ENCODE measurements around the gene CWF19L2.
"Not testable (repeated sequence)": the region's sequence is repeated elsewhere in the genome, so short reads cannot be mapped to it uniquely, and the experiment has no call there.

CWF19L2 gene

GRCh38 chr11:107430525-107430924, 27.1 kb downstream of the CWF19L2 start:
- no peak for FAIRE-seq

GRCh38 chr11:107427569-107428180, 29.9 kb downstream of the CWF19L2 start:
- no peak for FAIRE-seq

GRCh38 chr11:107413352-107413751, 44.3 kb downstream of the CWF19L2 start:
- no peak for FAIRE-seq

GRCh38 chr11:107408762-107409211, 48.8 kb downstream of the CWF19L2 start:
- FAIRE-seq: no peak

- no peak for FAIRE-seq
Measured at GRCh38 chr11:107405260-107405659, 52.4 kb downstream of the CWF19L2 start.

- FAIRE-seq: not testable (repeated sequence)
Measured at GRCh38 chr11:107401131-107401530, 56.5 kb downstream of the CWF19L2 start.

GRCh38 chr11:107397357-107397756, 60.3 kb downstream of the CWF19L2 start:
- FAIRE-seq: no peak

GRCh38 chr11:107392611-107393010, 65.0 kb downstream of the CWF19L2 start:
- FAIRE-seq: no peak

- not testable (repeated sequence) for FAIRE-seq
Measured at GRCh38 chr11:107390701-107391100, 66.9 kb downstream of the CWF19L2 start.

GRCh38 chr11:107387666-107388065, 70.0 kb downstream of the CWF19L2 start:
- FAIRE-seq: no peak

- no peak for FAIRE-seq
Measured at GRCh38 chr11:107385361-107385981, 72.2 kb downstream of the CWF19L2 start.

GRCh38 chr11:107384144-107384852, 73.3 kb downstream of the CWF19L2 start:
- FAIRE-seq: no peak

- FAIRE-seq: no peak
Measured at GRCh38 chr11:107372439-107372838, 85.2 kb downstream of the CWF19L2 start.

GRCh38 chr11:107370390-107370789, 87.2 kb downstream of the CWF19L2 start:
- FAIRE-seq: no peak

- FAIRE-seq: no peak
Measured at GRCh38 chr11:107359701-107360100, 97.9 kb downstream of the CWF19L2 start.

- no peak for FAIRE-seq
Measured at GRCh38 chr11:107357877-107358276, 99.7 kb downstream of the CWF19L2 start.

GRCh38 chr11:107354780-107355179, 102.8 kb downstream of the CWF19L2 start:
- no peak for FAIRE-seq

GRCh38 chr11:107337917-107338316, 119.7 kb downstream of the CWF19L2 start:
- FAIRE-seq: no peak

GRCh38 chr11:107331728-107332127, 125.9 kb downstream of the CWF19L2 start:
- FAIRE-seq: no peak

GRCh38 chr11:107329164-107329563, 128.5 kb downstream of the CWF19L2 start:
- no peak for FAIRE-seq

- no peak for FAIRE-seq
Measured at GRCh38 chr11:107316426-107316825, 141.2 kb downstream of the CWF19L2 start.

- no peak for FAIRE-seq
Measured at GRCh38 chr11:107307991-107308390, 149.6 kb downstream of the CWF19L2 start.

GRCh38 chr11:107301878-107302277, 155.7 kb downstream of the CWF19L2 start:
- no peak for FAIRE-seq
